ENCODE measurements around the gene TMEM116. TPM values are rescaled to one million over a fixed set of nuclear protein-coding genes. Genes with fewer than 3 reads are reported as not detected.
"Not testable (repeated sequence)": the region's sequence is repeated elsewhere in the genome, so short reads cannot be mapped to it uniquely, and the experiment has no call there.

The TMEM116 gene
- polyA plus RNA-seq, 1 donor from 2014 or later: 10.1 TPM

GRCh38 chr12:112018571-112019237, 5.7 kb upstream of the TMEM116 start:
- H3K9me3 Mint-ChIP-seq: peaks cover 0 to 5% (median 0%) of the 10 kb centered on the region in 3 donors
- peak overlapping the region; percentile 24 to 84 (median 83) for H3K27ac Mint-ChIP-seq
- H3K36me3 Mint-ChIP-seq: peaks cover 16% of the 10 kb centered on the region
- H3K4me1 Mint-ChIP-seq: peaks cover 27 to 45% (median 31%) of the 10 kb centered on the region in 3 donors
- peak overlapping the region in 1 of 4 donors; percentile 28 for H3K4me3 Mint-ChIP-seq
- H3K27me3 Mint-ChIP-seq: no peaks in the 10 kb centered on the region

- Mint-ChIP-seq H3K27ac (peak overlapping the region in 2 of 3 donors; percentile 3 to 40), H3K27me3 (no peaks in the 10 kb centered on the region), H3K4me1 (peaks cover 30 to 42% (median 35%) of the 10 kb centered on the region in 3 donors), H3K4me3 (no peak overlapping the region), H3K36me3 (peaks cover 17% of the 10 kb centered on the region), H3K9me3 (peaks cover 0 to 5% (median 0%) of the 10 kb centered on the region in 3 donors)
These were observed 4.1 kb upstream of the TMEM116 start for GRCh38 chr12:112017041-112017440.

- no peaks in the 10 kb centered on the region for H3K27me3 Mint-ChIP-seq
These were observed 3.0 kb upstream of the TMEM116 start for GRCh38 chr12:112015938-112016337.

GRCh38 chr12:112013601-112014402, 837 bp upstream of the TMEM116 start:
- Mint-ChIP-seq H3K4me3 (peak overlapping the region; percentile 87 to 95 (median 92)), H3K9me3 (peaks cover 0 to 5% (median 0%) of the 10 kb centered on the region in 3 donors), H3K27ac (peak overlapping the region; percentile 87 to 96 (median 88)), H3K4me1 (peaks cover 22 to 45% (median 41%) of the 10 kb centered on the region in 3 donors), H3K36me3 (peaks cover 21% of the 10 kb centered on the region), H3K27me3 (no peaks in the 10 kb centered on the region)

More at GRCh38 chr12:112015938-112016337, 3.0 kb upstream of the TMEM116 start:
- H3K9me3 Mint-ChIP-seq: peaks cover 0 to 5% (median 0%) of the 10 kb centered on the region in 3 donors
- peak overlapping the region in 3 of 4 donors; percentile 44 to 80 (median 77) for H3K4me3 Mint-ChIP-seq
- peak overlapping the region; percentile 14 to 66 (median 48) for H3K27ac Mint-ChIP-seq
- H3K36me3 Mint-ChIP-seq: peaks cover 18% of the 10 kb centered on the region
- peaks cover 31 to 50% (median 43%) of the 10 kb centered on the region in 3 donors for H3K4me1 Mint-ChIP-seq

- Mint-ChIP-seq H3K27ac (peak overlapping the region; percentile 65 to 88 (median 87)), H3K36me3 (peaks cover 17% of the 10 kb centered on the region), H3K4me1 (peaks cover 20 to 34% (median 33%) of the 10 kb centered on the region in 3 donors)
These were observed 1.3 kb downstream of the TMEM116 start for GRCh38 chr12:112011685-112012084.

GRCh38 chr12:112010415-112011344, 2.3 kb downstream of the TMEM116 start:
- H3K36me3 Mint-ChIP-seq: peaks cover 10% of the 10 kb centered on the region
- H3K27ac Mint-ChIP-seq: peak overlapping the region in 1 of 3 donors; percentile 88
- H3K9me3 Mint-ChIP-seq: no peaks in the 10 kb centered on the region
- H3K4me3 Mint-ChIP-seq: no peak overlapping the region
- H3K27me3 Mint-ChIP-seq: no peaks in the 10 kb centered on the region
- H3K4me1 Mint-ChIP-seq: peaks cover 19 to 32% (median 26%) of the 10 kb centered on the region in 3 donors

More at GRCh38 chr12:112011685-112012084, 1.3 kb downstream of the TMEM116 start:
- no peaks in the 10 kb centered on the region for H3K27me3 Mint-ChIP-seq
- H3K4me3 Mint-ChIP-seq: peak overlapping the region; percentile 87 to 95 (median 92)
- peaks cover 0 to 5% (median 0%) of the 10 kb centered on the region in 3 donors for H3K9me3 Mint-ChIP-seq

- not testable (repeated sequence) for H3K4me3 Mint-ChIP-seq, H3K36me3 Mint-ChIP-seq, H3K27me3 Mint-ChIP-seq, H3K9me3 Mint-ChIP-seq
- Mint-ChIP-seq H3K4me1 (peaks cover 13 to 31% (median 21%) of the 10 kb centered on the region in 3 donors), H3K27ac (peak overlapping the region in 1 of 3 donors; percentile 22)
These were observed 3.4 kb downstream of the TMEM116 start for GRCh38 chr12:112009596-112009995.

GRCh38 chr12:112008918-112009317, 4.0 kb downstream of the TMEM116 start:
- H3K36me3 Mint-ChIP-seq: peaks cover 5% of the 10 kb centered on the region
- no peaks in the 10 kb centered on the region for H3K27me3 Mint-ChIP-seq
- no peak overlapping the region for H3K27ac Mint-ChIP-seq
- H3K4me1 Mint-ChIP-seq: peaks cover 10 to 28% (median 17%) of the 10 kb centered on the region in 3 donors
- H3K9me3 Mint-ChIP-seq: no peaks in the 10 kb centered on the region
- H3K4me3 Mint-ChIP-seq: peak overlapping the region in 1 of 4 donors; percentile 37

- Mint-ChIP-seq H3K9me3 (no peaks in the 10 kb centered on the region), H3K4me3 (peak overlapping the region in 1 of 4 donors; percentile 61), H3K4me1 (peaks cover 11 to 28% (median 19%) of the 10 kb centered on the region in 3 donors), H3K27ac (no peak overlapping the region), H3K27me3 (no peaks in the 10 kb centered on the region), H3K36me3 (peaks cover 5% of the 10 kb centered on the region)
These were observed 5.0 kb downstream of the TMEM116 start for GRCh38 chr12:112007945-112008344.

GRCh38 chr12:112005419-112006395, 7.3 kb downstream of the TMEM116 start:
- peak overlapping the region in 2 of 4 donors; percentile 8 to 9 for H3K4me3 Mint-ChIP-seq
- H3K36me3 Mint-ChIP-seq: peaks cover 3% of the 10 kb centered on the region
- H3K27me3 Mint-ChIP-seq: peaks cover 2% of the 10 kb centered on the region
- H3K9me3 Mint-ChIP-seq: no peaks in the 10 kb centered on the region
- peak overlapping the region in 1 of 3 donors; percentile 21 for H3K27ac Mint-ChIP-seq
- H3K4me1 Mint-ChIP-seq: peaks cover 17 to 20% (median 20%) of the 10 kb centered on the region in 3 donors

- no peak overlapping the region for H3K27ac Mint-ChIP-seq
- H3K4me3 Mint-ChIP-seq: no peak overlapping the region
These were observed 8.9 kb downstream of the TMEM116 start for GRCh38 chr12:112004041-112004440.

GRCh38 chr12:112001576-112001975, 11.4 kb downstream of the TMEM116 start:
- Mint-ChIP-seq H3K4me1 (peaks cover 17 to 20% (median 19%) of the 10 kb centered on the region in 3 donors), H3K9me3 (no peaks in the 10 kb centered on the region), H3K27me3 (peaks cover 4% of the 10 kb centered on the region), H3K27ac (peak overlapping the region in 1 of 3 donors; percentile 50), H3K36me3 (peaks cover 1% of the 10 kb centered on the region), H3K4me3 (peak overlapping the region; percentile 30 to 70 (median 42))

More at GRCh38 chr12:112004041-112004440, 8.9 kb downstream of the TMEM116 start:
- Mint-ChIP-seq H3K9me3 (no peaks in the 10 kb centered on the region), H3K27me3 (peaks cover 2% of the 10 kb centered on the region), H3K36me3 (peaks cover 1% of the 10 kb centered on the region), H3K4me1 (peaks cover 18 to 22% (median 20%) of the 10 kb centered on the region in 3 donors)

- no peaks in the 10 kb centered on the region for H3K9me3 Mint-ChIP-seq
- H3K36me3 Mint-ChIP-seq: peaks cover 1% of the 10 kb centered on the region
- peak overlapping the region in 1 of 3 donors; percentile 22 for H3K27ac Mint-ChIP-seq
- peaks cover 4% of the 10 kb centered on the region for H3K27me3 Mint-ChIP-seq
- peak overlapping the region in 1 of 4 donors; percentile 21 for H3K4me3 Mint-ChIP-seq
- H3K4me1 Mint-ChIP-seq: peaks cover 17 to 21% (median 21%) of the 10 kb centered on the region in 3 donors
These were observed 12.1 kb downstream of the TMEM116 start for GRCh38 chr12:112000820-112001219.
